ENCODE measurements around the gene FYB1. TPM values are rescaled to one million over a fixed set of nuclear protein-coding genes. Genes with fewer than 3 reads are reported as not detected.
A peak's percentile ranks its signal among the peaks of the same experiment; 100 is the strongest.

The FYB1 gene
- total RNA-seq, 4 donors from 2014 or later, result 1.5 to 3.9 (median 3.0) TPM

DNA sequence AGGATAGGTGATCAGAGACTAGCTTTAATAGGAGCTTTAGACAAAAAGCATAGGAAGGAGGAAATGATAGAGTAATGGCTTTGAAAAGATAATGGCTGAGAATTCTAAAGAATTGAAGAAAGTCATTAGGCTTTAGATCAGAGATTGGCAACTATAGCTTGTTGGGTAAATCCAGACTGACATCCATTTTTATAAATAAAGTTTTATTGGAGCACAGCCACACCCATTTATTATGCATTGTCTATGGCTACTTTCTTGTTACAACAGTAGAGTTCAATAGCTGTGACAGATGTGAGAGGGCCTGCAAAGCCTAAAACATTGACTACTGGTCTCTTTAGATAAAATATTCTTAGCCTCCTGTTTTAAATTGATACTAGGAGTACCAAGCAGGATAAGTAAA is 40.7 kb upstream of the FYB1 start:
- Histone ChIP-seq H3K27me3 (no peaks in the 10 kb centered on the region), H3K27ac (no peak overlapping the region), H3K4me1 (peaks cover 16% of the 10 kb centered on the region), H3K36me3 (no peaks in the 10 kb centered on the region), H3K4me3 (no peak overlapping the region), H3K9me3 (no peaks in the 10 kb centered on the region)
- no peak for DNase-seq (ENCODE audit: low spot score in 2 of 2)
- TF ChIP-seq POLR2AphosphoS5 (IDR thresholded peaks at IDR 0.05) (no peak), POLR2A (IDR thresholded peaks at IDR 0.05) (no peak), EP300 (IDR thresholded peaks at IDR 0.05) (no peak)
- TF ChIP-seq, protein P1, sequence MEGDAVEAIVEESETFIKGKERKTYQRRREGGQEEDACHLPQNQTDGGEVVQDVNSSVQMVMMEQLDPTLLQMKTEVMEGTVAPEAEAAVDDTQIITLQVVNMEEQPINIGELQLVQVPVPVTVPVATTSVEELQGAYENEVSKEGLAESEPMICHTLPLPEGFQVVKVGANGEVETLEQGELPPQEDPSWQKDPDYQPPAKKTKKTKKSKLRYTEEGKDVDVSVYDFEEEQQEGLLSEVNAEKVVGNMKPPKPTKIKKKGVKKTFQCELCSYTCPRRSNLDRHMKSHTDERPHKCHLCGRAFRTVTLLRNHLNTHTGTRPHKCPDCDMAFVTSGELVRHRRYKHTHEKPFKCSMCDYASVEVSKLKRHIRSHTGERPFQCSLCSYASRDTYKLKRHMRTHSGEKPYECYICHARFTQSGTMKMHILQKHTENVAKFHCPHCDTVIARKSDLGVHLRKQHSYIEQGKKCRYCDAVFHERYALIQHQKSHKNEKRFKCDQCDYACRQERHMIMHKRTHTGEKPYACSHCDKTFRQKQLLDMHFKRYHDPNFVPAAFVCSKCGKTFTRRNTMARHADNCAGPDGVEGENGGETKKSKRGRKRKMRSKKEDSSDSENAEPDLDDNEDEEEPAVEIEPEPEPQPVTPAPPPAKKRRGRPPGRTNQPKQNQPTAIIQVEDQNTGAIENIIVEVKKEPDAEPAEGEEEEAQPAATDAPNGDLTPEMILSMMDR (IDR thresholded peaks at IDR 0.05), result no peak

DNA sequence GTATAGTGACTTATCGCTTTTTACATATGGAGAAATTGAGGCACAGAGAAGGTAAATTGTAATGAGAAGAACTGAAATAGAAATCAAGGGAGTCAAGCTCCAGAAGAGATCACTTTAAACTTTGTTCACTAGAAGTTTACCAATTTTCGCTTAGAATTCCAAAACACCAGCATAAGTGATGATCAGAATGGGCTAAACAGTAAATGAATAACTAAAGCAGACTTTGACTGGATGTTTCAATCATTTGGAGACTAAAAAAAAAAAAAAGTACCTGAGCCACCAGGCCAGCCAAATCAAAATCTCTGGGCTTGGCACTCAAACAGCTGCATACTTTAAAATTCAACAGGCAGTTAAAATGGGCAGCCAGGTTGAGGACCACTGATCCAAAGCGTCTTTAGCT is 38.2 kb upstream of the FYB1 start:
- no peak for DNase-seq (ENCODE audit: low spot score in 2 of 2)
- TF ChIP-seq, protein P1 (IDR thresholded peaks at IDR 0.05), result no peak
- no peak for TF ChIP-seq POLR2A (IDR thresholded peaks at IDR 0.05)
- no peak for TF ChIP-seq POLR2AphosphoS5 (IDR thresholded peaks at IDR 0.05)
- TF ChIP-seq EP300 (IDR thresholded peaks at IDR 0.05), result no peak
- peaks cover 16% of the 10 kb centered on the region for H3K4me1 ChIP-seq
- no peaks in the 10 kb centered on the region for H3K9me3 ChIP-seq
- no peak overlapping the region for H3K27ac ChIP-seq
- no peaks in the 10 kb centered on the region for H3K36me3 ChIP-seq
- no peak overlapping the region for H3K4me3 ChIP-seq
- H3K27me3 ChIP-seq, result no peaks in the 10 kb centered on the region
- 94% methylated on average over 3 of the region's 3 CpGs for WGBS

DNA sequence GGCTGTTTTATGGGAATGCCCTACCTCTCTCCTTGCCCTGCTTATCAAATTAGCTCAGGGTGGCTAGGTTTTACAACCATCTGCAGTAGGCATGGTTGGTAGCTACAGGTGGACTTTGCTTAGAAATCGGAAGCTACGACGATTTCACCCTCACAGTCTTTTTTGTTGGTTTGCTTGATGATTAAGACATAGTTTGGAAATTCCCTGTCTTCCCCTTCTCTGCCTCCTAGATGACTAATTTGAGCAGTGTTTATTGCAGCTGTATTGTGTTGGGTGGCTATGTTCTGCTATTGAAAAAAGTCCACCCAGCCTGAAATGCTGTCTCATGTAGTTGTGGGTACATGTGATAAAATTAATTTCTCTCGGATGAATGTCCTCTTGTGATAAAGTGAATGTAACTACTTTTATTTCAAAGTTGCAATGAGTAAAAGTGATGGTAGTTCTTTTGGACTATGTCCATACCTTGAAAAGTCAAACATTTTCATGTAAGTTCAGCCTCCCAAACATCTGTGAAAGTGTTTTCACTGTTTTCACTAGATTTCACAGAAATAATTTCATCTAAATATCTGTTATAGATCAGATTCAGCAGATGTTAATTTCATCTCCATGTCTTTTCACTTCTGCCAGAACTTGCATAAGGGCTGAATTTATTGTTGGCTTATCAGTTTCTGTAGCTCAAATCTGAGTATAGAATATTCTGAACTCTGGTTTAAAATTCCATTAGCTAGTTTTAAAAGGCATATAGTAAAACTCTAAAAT is 37.3 kb upstream of the FYB1 start:
- Histone ChIP-seq H3K4me3 (peak overlapping the region; percentile 17), H3K4me1 (peaks cover 16% of the 10 kb centered on the region), H3K27ac (peak overlapping the region; percentile 40), H3K36me3 (no peaks in the 10 kb centered on the region), H3K9me3 (no peaks in the 10 kb centered on the region), H3K27me3 (no peaks in the 10 kb centered on the region)
- 29% methylated on average over 4 of the region's 4 CpGs for WGBS
- DNase-seq (ENCODE audit: low spot score in 2 of 2), result no peak
- no peak for TF ChIP-seq POLR2A (IDR thresholded peaks at IDR 0.05)
- no peak for TF ChIP-seq EP300 (IDR thresholded peaks at IDR 0.05)
- TF ChIP-seq, protein P1 (IDR thresholded peaks at IDR 0.05), result no peak
- no peak for TF ChIP-seq POLR2AphosphoS5 (IDR thresholded peaks at IDR 0.05)

DNA sequence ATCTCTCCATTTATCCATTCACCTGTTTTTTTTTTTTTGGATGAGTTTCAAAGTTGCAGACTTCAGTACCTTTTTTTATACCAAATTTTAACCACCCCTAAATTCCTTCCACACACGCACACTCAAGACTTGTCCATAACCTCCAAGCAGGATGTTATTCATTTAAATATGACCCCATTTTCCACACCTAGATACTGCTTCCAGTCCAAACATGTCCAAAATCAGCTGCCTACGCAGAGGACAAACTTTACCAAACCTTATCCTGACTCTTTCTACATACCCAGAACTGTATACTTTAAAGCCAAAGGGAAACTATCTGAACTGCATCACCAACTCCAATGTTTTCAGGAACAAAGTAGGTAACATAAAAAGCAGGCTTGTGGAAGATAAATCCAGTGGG is 36.0 kb upstream of the FYB1 start:
- WGBS, result 63% methylated on average over 2 of the region's 2 CpGs
- Histone ChIP-seq H3K9me3 (no peaks in the 10 kb centered on the region), H3K27ac (no peak overlapping the region), H3K27me3 (no peaks in the 10 kb centered on the region), H3K4me1 (peaks cover 16% of the 10 kb centered on the region), H3K4me3 (no peak overlapping the region), H3K36me3 (no peaks in the 10 kb centered on the region)
- TF ChIP-seq EP300 (IDR thresholded peaks at IDR 0.05) (no peak), POLR2A (IDR thresholded peaks at IDR 0.05) (no peak), POLR2AphosphoS5 (IDR thresholded peaks at IDR 0.05) (no peak)
- TF ChIP-seq, protein P1 (IDR thresholded peaks at IDR 0.05), result no peak
- no peak for DNase-seq (ENCODE audit: low spot score in 2 of 2)

DNA sequence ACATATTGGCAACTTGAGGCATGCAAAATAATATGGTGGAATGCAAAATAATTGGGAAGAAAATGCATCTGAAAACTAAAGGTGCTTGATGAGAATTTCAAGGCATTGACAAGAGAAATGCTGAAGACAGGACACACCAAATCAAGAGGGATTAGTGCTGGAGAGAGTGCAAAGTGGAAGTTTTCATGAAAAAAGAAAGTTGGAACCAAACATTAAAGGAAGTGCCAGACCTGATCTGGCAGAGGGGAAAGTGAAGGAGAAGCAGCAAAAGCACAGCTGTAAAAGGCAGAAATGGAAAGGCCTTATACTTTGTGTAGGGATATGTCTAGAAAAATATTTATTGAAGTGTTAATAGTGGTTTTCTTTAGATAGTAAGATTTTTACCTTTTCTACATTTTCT is 35.3 kb upstream of the FYB1 start:
- no peak overlapping the region for H3K4me3 ChIP-seq
- H3K27me3 ChIP-seq, result no peaks in the 10 kb centered on the region
- no peaks in the 10 kb centered on the region for H3K36me3 ChIP-seq
- no peak overlapping the region for H3K27ac ChIP-seq
- peaks cover 16% of the 10 kb centered on the region for H3K4me1 ChIP-seq
- no peaks in the 10 kb centered on the region for H3K9me3 ChIP-seq
- TF ChIP-seq, protein P1 (IDR thresholded peaks at IDR 0.05), result no peak
- no peak for TF ChIP-seq POLR2AphosphoS5 (IDR thresholded peaks at IDR 0.05)
- TF ChIP-seq POLR2A (IDR thresholded peaks at IDR 0.05), result no peak
- no peak for TF ChIP-seq EP300 (IDR thresholded peaks at IDR 0.05)
- no peak for DNase-seq (ENCODE audit: low spot score in 2 of 2)

Measured in suprapubic skin (tissue), 4 donors.